Measurements from ENCODE around the gene KLRK1. TPM values are rescaled to one million over a fixed set of nuclear protein-coding genes. Genes with fewer than 3 reads are reported as not detected.
A peak's percentile ranks its signal among the peaks of the same experiment; 100 is the strongest.
"Not testable (repeated sequence)": the region's sequence is repeated elsewhere in the genome, so short reads cannot be mapped to it uniquely, and the experiment has no call there.

The KLRK1 gene
- total RNA-seq, result not detected

DNA sequence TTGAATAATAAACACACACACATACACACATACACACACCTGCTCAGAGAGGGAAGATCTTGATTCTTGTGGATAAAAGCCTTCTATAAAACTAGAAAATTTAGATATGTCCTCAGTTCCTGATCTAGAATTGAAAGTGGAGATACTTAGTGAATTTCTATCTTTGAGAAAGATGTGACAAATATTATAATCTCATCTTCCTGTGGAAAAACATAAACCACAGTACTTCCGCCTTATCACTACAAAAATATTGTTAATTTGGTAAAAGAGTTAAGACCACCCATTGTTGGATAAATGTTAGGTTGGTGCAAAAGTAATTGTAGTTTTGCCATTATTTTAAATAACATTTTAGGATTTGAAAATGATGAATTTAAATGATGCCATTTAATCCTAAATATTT lies at the start of gene KLRK1:
KLRK1 (minus strand) TSS at position 138 of the 400 bp plus-strand sequence. CDS start 1,231 bp downstream, outside the sequence.
- no peak for ATAC-seq

DNA sequence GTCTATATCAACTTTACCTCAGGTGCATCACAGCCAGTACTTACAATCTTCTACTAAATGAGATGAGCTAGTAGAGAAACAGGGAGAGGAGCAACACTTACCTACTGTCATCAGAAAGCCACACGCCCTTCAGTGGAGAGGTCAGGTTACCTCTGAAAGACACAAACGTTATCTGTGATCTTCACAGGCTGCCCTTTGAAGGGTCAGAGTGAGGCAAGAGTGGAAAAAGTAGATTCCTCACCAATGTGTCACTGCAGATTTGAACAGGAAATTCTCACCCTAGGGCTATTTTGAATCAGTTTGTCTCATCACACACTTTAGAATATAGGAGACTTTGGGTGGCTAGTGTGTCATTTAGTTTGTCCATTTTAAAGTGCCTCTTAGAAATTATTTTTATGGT lies 47.8 kb upstream of the KLRK1 start:
- not testable (repeated sequence) for ATAC-seq

DNA sequence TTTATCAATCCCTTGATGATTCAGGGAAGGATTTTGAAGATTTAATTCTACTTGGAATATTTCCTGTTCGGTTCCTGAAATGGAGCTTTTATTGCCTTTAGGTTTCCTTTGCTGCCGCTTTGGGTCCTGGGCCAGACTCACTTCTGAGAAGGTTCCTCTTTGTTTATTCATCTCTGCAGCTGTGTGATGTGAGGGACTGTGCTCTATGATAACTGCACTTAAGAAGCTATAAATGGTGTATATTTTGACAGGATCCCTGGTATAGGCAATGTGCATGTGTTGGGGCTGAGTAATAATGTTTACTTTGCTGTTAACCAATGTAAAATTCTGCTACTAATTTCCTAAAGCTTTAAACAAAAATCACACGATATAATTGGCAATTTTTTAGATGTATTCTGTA lies 46.0 kb upstream of the KLRK1 start, which contains the start of gene KLRC2:
KLRC2 (minus strand) TSS at position 195 of the 400 bp plus-strand sequence; CDS start at position 171, 24 bp downstream.
- peak; percentile 48 for ATAC-seq

DNA sequence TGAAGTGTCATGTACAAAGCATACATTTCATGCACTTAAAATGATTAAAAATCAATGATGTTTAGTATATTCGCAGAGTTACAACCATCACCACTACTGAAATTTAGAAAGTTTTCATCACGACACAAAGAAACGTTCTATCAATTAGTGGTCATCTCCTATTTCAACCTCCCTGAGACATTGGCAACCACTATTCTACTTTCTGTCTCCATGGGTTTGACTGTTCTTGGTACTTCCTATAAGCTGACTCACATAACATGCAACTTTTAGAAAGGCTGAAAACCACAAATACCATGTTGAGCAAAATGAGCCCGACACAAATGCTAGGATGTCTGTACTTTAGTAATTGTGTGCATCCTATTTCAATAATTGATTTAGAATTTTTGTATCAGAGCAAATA lies 40.8 kb upstream of the KLRK1 start:
- not testable (repeated sequence) for ATAC-seq

DNA sequence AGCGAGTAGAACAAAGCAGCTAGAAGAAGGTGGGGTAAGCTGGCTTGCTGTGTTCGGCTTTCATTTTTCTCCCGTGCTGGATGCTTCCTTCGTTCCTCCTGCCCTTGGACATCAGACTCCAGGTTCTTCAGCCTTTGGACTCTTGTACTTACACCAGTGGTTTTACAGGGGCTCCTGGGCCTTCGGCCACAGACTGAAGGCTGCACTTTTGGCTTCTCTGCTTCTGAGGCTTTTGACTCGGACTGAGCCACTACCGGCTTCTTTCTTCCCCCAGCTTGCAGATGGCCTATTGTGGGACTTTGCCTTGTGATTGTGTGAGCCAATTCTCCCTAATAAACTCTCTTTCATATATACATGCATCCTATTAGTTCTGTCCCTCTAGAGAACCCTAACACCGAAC lies 36.1 kb upstream of the KLRK1 start:
- ATAC-seq, result not testable (repeated sequence)

DNA sequence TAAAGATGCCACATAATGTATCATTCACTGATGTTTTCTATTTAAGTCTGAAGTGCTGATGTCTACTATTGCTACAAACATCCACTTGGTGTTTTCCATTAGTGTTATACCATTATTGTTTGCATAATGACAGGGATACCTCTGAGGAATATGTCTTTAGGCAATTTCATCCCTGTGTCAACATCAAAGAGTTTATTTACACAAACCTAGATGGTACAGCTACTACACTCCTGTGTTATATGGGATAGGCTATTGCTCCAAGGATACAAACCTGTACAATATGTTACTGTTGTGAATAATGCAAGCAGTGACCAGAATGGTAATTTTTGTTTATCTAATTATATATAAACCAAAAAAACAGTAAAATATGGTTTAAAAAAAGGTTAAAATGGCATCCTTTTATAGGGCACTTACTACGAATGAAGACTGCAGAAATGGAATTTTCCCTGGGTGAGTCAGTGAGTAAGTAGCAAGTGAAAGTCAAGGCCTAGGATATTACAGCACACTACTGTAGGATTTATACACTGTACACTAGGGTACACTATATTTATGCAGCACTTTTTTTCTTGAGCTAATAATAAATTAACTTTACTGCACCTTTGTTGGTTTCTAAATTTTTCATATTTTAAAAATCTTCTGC lies 34.5 kb upstream of the KLRK1 start:
- not testable (repeated sequence) for ATAC-seq

DNA sequence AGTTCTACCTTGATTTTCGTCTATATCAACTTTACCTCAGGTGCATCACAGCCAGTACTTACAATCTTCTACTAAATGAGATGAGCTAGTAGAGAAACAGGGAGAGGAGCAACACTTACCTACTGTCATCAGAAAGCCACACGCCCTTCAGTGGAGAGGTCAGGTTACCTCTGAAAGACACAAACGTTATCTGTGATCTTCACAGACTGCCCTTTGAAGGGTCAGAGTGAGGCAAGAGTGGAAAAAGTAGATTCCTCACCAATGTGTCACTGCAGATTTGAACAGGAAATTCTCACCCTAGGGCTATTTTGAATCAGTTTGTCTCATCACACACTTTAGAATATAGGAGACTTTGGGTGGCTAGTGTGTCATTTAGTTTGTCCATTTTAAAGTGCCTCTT lies 32.3 kb upstream of the KLRK1 start:
- ATAC-seq, result not testable (repeated sequence)

DNA sequence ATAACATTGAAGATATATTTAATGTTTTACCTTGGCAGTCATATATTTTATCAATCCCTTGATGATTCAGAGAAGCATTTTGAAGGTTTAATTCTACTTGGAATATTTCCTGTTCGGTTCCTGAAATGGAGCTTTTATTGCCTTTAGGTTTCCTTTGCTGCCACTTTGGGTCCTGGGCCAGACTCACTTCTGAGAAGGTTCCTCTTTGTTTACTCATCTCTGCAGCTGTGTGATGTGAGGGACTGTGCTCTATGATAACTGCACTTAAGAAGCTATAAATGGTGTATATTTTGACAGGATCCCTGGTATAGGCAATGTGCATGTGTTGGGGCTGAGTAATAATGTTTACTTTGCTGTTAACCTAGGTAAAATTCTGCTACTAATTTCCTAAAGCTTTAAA lies 30.5 kb upstream of the KLRK1 start, which contains the start of gene KLRC3:
KLRC3 (minus strand) TSS at position 262 of the 400 bp plus-strand sequence; CDS start at position 217, 45 bp downstream.
- not testable (repeated sequence) for ATAC-seq

DNA sequence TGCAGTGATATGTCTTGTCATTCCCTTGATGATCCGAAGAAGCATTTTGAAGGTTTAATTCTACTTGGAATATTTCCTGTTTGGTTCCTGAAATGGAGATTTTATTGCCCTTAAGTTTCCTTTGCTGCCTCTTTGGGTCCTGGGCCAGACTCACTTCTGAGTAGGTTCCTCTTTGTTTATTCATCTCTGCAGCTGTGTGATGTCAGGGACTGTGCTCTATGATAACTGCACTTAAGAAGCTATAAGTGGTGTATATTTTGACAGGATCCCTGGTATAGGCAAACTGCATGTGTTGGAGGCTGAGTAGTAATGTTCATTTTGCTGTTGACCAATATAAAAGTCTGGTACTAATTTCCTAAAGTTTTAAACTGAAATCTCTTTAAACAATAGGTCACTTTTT lies 19.6 kb upstream of the KLRK1 start, which contains the start of gene KLRC4:
KLRC4 (minus strand) TSS at position 366 of the 400 bp plus-strand sequence; CDS start at position 184, 182 bp downstream.
- ATAC-seq, result no peak

DNA sequence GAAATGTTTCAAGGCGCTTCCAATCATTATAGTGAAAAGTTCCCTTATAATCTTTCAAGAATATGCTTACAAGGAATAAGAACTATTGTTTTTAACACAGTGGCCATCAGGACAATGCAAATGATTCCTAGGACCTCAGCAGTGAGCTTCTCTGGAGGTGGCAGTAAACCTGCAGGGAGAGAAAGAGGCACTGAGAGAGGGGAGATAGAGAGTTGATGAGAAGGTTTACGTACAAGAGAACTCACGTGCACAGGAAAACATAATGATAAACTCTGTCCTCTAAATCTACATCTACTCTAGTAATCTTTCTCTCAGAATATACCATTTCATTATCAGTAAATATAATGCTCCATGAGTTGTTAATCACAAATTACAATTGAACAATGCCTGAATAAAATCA lies 19.0 kb upstream of the KLRK1 start:
- no peak for ATAC-seq

DNA sequence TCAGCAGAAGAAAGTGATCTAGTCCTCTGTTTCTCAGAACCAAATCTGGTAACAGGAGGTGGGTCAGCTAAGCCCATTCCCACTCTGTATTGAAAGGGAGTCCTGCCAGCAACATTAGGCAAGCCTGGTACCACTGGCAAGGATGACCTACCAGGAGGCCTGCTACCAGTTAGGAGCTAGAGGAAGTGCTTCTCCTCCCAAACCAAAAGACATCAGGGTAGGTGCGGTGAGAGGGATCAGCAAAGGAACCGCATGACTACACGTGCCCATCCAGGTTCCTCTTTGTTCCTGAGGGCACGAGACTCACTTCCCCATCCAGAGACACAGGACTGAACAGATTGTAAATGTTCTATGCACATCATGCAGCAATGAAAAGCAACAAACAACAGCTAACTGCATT lies 16.9 kb upstream of the KLRK1 start:
- ATAC-seq, result no peak

DNA sequence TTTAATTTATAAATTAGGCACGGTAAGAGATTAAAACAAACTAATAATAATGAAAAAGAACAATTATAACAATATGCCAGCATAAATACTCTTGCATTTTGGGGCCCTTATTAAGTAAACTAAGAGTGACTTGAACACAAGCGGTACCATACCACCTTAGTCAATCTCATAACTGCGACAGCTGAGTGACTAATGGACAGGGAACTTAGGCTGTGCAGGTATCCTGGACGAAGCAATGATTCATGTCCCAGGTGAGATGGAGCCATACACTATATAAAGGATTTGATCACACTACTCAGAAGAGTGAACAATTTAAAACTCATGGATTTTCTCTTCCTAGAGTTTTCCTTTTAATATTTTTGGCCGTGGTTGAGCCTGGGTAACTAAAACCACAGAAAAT lies 15.5 kb upstream of the KLRK1 start:
- ATAC-seq, result peak; percentile 60

DNA sequence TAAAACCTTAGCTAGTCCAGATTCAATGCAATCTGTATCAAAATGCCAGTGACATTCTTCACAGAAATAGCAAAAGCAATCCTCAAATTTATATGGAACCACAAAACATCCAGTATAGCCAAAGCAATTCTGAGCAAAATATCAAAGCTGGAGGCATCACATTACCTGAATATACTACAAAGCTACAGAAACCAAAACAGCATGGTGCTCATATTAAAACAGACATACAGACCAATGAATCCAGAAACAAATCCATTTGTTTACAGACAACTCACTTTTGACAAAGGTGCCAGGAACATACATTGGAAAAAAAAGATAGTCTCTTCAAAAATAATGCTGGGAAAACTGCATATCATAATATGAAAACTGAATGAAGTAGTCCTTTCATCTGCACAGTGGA lies 15.0 kb upstream of the KLRK1 start:
- no peak for ATAC-seq

DNA sequence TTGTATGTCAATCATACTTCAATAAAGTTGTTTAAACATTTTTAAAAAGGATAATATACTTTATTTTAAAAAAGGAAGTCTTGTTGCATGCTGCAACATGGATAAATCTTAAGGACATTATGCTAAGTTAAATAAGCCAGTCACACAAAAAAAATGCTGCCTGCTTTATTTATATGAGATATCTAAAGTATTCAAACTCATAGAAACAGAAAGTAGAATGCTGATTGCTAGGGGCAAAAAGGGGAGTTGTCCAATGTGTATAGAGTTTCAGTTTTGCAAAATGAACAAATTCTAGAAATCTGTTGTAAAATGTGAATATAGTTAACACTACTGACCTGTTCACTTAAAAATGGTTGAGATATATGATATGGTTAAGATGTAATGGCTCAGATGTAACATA lies 11.0 kb upstream of the KLRK1 start:
- no peak for ATAC-seq

DNA sequence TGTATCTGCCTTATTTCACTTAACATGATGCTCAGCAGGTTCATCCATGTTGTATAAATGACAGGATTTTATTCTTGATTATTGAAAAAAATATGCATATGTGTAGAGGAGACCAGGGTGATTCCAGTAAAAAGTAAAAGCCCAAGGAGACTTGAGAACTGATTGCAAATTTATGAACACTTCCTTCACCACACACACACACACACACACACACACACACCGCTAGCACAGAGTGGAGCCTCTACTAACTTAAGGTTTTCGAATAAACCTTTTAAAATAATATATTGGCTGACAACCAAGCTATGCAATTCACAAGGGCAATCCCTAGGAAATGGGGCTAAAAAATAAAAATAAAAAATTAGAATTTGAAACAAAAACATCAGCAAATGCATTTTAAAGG lies 8.3 kb upstream of the KLRK1 start:
- ATAC-seq, result no peak

DNA sequence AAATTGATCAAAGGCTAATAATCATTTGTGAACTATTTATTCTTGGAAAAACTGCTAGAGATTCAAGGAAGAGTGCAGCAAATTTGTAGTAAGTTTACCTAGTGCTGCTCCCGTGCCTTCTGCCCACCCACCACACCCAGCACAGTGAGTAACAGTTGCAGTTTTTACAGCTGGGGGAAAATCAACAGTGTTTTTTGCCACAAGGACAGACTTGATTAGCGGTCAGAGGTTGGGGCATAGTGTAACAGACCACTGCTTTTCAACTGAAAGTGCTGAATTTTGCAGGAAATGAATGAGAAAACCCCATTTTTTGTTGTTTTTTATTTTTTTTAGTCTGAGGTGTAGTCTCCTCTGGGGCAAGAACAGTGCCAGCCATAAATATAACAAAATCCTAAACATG lies 7.5 kb upstream of the KLRK1 start:
- no peak for ATAC-seq

DNA sequence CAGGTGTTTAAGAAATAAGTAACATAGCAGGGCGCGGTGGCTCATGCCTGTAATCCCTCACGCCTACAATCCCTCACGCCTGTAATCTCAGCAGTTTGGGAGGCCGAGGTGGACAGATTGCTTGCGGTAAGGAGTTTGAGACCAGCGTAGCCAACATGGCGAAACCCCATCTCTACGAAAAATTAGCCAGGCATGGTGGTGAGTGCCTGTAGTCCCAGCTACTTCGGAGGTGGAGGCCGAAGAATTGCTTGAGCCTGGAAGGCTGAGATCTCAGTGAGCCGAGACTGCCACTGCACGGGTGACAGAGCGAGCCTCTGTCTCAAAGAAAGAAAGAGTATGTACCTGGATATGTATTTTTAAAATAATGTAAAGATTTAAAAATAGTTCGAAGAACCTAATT lies 6.3 kb upstream of the KLRK1 start:
- ATAC-seq, result not testable (repeated sequence)

DNA sequence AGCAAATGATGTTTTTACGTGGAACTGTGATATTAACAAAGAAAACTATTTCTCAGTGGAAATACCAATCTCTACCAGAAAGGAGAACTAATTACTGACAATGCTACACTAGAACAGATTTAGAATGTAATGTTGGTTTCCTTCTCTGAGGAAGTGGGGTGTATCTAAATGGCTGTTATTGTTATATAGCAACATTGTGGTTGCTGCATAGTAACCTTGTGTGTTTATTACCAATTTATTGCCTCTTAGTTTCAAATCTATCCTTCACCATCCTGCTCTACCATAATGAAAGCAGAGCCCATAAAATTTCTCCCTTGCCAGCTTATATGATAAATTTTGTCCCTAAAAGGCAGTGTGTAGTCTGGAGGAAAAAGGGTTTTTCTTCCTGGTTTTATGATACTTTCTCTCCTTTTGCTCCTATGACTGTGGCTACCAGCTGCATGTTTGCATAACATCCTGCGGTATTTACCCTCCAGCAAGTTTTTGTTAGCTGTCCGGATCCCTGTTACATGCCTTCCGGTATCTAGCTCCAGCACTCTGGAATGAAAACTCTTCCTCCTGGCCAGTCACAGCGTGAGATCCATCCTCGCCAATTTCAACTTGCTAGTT lies 5.7 kb upstream of the KLRK1 start:
- peak; percentile 60 for ATAC-seq

DNA sequence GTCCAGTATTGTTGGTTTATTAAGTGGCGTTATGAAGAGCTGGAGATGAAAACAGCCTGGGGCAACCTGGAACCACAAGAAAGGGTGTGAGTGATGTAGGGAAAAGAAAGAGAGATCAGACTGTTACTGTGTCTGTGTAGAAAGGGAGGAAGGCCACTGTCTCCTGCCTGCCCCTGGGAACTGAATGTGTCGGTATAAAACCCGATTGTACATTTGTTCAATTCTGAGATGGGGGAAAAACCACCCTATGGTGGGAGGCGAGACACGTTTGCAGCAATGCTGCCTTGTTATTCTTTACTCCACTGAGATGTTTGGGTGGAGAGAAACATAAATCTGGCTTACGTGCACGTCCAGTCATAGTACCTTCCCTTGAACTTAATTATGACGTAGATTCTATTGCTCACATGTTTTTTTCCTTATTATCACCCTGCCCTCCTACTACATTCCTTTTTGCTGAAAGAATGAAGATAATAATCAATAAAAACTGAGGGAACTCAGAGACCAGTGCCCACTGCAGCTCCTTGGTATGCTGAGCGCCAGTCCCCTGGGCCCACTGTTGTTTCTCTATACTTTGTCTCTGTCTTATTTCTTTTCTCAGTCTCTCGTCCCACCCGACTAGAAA lies 4.8 kb upstream of the KLRK1 start:
- ATAC-seq, result not testable (repeated sequence)

DNA sequence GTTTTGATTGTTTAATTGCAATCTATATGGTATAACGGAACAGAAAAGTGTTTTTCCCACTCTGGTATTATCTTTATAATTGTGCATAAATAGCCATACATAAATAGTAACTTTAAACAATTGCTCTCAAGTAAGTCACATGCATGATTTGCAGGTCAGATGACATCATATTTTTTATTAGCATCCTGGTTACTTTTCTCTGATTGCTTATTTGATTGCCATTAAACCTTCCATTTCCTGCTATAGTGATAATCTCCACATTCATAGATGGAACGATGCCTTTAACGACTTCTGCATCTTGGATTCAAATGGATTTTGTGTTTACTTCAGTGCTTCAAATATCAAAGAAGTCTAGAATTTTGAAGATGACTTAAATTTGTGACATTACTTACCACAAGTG lies 3.5 kb upstream of the KLRK1 start:
- no peak for ATAC-seq

DNA sequence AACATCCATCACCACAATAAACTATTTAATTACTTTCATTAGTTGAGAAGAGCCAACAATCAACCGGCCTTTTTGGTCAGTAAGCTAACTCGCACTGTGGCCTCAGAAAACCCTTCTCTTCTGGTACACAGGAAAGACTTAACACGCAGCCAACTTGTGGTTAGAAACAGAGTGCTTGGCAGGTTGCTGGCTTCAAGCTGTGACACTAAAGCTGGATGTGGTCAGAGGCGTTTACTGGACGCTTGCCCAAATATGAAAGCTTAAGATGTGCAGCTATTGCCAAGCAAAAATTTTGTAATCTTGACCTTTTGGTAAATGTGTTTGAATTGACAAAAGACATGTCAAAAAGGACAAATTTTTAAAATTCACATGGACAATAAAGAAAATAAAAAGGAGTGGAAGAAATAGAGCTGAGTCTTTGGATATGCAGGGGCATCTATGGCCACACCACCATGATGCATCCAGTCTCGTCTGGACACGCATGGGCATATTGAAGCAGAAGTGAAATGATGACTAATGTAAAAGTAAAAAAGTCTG lies 2.6 kb upstream of the KLRK1 start:
- peak; percentile 77 for ATAC-seq

DNA sequence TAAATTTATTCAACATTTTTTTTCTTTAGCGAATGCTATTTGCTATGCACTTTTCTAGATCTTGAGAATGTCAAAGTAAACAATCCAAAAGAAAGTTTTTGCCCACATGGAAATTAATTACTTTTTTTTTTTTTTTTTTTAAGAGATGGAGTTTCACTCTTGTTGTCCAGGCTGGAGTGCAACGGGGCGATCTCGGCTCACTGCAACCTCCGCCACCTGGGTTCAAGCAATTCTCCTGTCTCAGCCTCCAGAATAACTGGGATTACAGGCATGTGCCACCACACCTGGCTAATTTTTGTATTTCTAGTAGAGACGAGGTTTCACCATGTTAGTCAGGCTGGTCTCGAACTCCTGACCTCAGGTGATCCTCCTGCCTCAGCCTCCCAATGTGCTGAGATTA lies 1.1 kb upstream of the KLRK1 start:
- not testable (repeated sequence) for ATAC-seq

DNA sequence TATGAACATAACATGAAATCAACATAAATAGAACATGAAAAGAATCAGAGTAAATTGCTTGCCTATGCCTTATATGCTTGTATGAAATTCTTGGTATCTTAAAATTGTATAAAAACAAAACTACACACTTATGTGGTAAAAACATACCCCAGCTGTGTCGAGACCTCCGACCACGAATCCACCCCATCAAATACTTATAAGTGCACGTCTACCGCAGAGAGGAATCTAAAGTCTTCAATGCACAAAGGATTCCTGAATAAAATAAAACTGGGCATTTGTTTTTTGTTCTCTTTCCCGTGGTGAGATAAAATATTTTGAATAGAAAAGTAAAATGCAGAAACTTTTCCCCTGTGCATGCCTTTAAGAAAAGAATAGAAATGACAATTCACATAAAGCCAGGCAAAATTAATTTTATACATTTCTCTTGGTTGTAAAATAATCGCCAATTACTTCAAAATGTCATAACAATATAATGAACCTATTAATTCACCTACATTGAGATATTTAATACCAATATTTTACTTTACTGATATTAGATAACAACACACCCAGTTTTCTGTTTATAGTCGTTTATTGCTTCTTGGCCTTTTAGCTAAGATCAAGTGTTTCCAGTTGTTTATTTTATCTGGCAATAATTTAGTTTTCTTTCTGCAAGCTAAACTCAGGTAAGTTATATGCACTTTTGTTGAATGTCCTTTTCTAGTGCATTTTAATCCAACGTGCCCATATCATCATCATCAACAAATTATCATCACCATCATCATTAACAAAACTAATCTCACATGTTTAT lies 1.0 kb downstream of the KLRK1 start:
- ATAC-seq, result no peak
